MM.1S (cell line): Measurements from ENCODE around the gene ELFN1.

ENCODE experiments used
- EZH2 ChIP-seq: fragments of 300-600 bp; sonication (generic); optimal IDR thresholded peaks from 2 replicates; pipeline ENCODE3; 2017; ENCODE audit warnings: low read depth, mild to moderate bottlenecking, antibody characterized with exemption, low read length, mixed read lengths
- TF ChIP-seq, protein P1 (sequence below): fragments of 300-600 bp; sonication (generic); IDR thresholded peaks from 2 replicates; pipeline ENCODE4 v1.5.1; 2016; ENCODE audit warnings: antibody characterized with exemption, low read length, mixed read lengths

DNA sequence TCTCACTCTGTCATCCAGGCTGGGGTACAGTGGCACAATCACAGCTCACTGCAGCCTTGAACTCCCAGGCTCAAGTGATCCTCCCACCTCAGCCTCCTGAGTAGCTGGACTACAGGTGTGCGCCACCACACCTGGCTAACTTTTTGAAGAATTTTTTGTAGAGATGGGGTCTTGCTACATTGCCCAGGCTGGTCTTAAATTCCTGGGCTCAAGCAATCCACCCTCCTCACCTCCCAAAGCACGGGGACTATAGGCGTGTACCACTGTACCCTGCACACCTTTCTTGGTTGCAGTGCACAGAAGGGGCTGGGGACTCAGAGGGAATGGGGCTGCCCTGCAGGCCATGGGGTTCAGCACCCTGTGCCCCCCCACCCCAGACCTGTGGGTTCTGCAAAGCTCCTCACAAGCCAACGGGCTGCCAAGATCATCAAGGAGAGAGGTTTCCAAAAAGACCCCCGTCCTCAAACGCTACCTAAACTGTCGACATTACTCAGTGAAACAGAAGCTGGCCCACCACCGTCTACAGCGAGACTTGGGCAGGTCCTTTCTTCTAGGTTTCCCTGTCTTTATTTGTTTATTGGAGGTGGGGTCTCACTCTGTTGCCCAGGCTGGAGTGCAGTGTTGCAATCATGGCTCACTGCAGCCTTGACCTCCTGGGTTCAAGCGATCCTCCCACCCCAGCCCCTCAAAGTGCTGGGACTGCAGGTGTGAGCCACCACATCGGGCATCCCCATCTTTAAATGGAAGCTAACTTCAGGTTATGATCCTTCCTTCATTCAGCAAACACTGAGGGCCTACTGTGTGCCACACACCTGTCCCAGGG is 26.6 kb upstream of the ELFN1 start:
- TF ChIP-seq, protein P1, sequence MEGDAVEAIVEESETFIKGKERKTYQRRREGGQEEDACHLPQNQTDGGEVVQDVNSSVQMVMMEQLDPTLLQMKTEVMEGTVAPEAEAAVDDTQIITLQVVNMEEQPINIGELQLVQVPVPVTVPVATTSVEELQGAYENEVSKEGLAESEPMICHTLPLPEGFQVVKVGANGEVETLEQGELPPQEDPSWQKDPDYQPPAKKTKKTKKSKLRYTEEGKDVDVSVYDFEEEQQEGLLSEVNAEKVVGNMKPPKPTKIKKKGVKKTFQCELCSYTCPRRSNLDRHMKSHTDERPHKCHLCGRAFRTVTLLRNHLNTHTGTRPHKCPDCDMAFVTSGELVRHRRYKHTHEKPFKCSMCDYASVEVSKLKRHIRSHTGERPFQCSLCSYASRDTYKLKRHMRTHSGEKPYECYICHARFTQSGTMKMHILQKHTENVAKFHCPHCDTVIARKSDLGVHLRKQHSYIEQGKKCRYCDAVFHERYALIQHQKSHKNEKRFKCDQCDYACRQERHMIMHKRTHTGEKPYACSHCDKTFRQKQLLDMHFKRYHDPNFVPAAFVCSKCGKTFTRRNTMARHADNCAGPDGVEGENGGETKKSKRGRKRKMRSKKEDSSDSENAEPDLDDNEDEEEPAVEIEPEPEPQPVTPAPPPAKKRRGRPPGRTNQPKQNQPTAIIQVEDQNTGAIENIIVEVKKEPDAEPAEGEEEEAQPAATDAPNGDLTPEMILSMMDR: no peak
- TF ChIP-seq EZH2: no peak
